ENCODE measurements around the gene FLNC.
A peak's percentile ranks its signal among the peaks of the same experiment; 100 is the strongest.

FLNC gene

DNA sequence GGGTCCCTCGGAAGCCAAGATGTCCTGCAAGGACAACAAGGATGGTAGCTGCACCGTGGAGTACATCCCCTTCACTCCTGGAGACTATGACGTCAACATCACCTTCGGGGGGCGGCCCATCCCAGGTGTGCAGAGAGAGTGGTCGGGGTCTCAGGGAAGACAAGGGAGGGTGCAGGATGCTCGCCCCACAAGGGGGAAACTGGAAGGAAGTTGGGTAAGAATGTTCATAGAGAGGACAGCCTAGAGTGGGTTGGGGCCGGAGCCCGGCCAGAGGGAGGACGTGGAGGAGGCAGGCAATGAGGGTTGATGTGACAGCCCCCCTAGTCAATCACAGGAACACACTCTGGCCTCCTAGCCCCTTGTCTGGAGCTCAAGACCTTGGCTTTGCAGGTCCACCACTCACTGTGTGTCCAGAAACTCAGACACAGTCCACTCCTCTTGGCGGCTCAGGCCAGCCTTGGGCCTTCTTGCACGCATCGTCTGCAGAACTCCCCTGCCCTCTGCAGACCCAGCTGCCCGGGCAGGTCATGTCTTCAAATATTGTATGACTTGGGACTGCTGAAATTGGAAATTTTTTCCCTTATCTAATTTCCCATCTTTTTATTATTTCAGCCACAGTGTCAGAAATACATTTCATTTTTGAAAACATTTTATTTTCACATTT lies 16.7 kb downstream of the FLNC start:
- DNase-seq (ENCODE audit: low read depth) = no peak

DNA sequence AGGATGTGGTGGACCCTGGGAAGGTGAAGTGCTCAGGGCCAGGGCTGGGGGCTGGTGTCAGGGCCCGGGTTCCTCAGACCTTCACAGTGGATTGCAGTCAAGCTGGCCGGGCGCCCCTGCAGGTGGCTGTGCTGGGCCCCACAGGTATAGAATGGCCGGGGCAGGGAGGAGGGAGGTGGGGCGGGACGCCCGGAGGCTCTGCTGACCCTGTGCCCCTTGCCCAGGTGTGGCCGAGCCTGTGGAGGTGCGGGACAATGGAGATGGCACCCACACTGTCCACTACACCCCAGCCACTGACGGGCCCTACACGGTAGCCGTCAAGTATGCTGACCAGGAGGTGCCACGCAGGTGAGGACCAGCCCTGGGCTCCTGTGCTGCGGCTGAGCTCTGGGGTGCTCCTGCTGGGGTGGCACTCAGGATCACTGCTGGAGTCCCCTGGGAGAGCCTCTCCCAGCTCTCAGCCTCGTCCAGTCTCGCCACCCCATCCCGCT lies 17.6 kb downstream of the FLNC start:
- no peak for DNase-seq (ENCODE audit: low read depth)

GRCh38 chr7:128848289-128849155 lies 18.3 kb downstream of the FLNC start:
- DNase-seq (ENCODE audit: low read depth) = no peak

DNA sequence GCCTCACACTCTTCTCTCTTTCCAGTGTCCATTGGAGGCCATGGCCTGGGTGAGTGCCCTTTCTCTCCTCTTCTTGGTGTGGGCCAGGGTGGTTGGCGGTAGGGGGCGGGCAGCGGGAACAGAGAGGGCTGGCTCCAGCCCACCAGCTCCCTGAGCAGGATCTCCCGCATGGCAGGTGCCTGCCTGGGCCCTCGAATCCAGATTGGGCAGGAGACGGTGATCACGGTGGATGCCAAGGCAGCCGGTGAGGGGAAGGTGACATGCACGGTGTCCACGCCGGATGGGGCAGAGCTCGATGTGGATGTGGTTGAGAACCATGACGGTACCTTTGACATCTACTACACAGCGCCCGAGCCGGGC lies 18.9 kb downstream of the FLNC start:
- DNase-seq (ENCODE audit: low read depth) = no peak

- no peak for DNase-seq (ENCODE audit: low read depth)
Measured at GRCh38 chr7:128849804-128850490, 19.7 kb downstream of the FLNC start.

- no peak for DNase-seq (ENCODE audit: low read depth)
Measured at GRCh38 chr7:128852537-128853254, 22.5 kb downstream of the FLNC start.

GRCh38 chr7:128853799-128854198 lies 23.6 kb downstream of the FLNC start:
- DNase-seq (ENCODE audit: low read depth) = no peak

DNA sequence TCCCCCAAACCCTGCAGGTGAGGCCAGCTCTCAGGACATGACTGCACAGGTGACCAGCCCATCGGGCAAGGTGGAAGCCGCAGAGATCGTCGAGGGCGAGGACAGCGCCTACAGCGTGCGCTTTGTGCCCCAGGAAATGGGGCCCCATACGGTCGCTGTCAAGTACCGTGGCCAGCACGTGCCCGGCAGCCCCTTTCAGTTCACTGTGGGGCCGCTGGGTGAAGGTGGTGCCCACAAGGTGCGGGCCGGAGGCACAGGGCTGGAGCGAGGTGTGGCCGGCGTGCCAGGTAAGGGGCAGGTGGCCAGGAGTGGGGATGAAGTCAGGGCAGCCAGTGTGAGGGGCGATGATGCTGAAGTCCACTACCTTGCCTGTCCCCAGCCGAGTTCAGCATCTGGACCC lies 24.2 kb downstream of the FLNC start:
- no peak for DNase-seq (ENCODE audit: low read depth)

GRCh38 chr7:128855559-128855958 lies 25.4 kb downstream of the FLNC start:
- DNase-seq (ENCODE audit: low read depth) = no peak

GRCh38 chr7:128856001-128856718 lies 26.0 kb downstream of the FLNC start:
- no peak for DNase-seq (ENCODE audit: low read depth)

DNA sequence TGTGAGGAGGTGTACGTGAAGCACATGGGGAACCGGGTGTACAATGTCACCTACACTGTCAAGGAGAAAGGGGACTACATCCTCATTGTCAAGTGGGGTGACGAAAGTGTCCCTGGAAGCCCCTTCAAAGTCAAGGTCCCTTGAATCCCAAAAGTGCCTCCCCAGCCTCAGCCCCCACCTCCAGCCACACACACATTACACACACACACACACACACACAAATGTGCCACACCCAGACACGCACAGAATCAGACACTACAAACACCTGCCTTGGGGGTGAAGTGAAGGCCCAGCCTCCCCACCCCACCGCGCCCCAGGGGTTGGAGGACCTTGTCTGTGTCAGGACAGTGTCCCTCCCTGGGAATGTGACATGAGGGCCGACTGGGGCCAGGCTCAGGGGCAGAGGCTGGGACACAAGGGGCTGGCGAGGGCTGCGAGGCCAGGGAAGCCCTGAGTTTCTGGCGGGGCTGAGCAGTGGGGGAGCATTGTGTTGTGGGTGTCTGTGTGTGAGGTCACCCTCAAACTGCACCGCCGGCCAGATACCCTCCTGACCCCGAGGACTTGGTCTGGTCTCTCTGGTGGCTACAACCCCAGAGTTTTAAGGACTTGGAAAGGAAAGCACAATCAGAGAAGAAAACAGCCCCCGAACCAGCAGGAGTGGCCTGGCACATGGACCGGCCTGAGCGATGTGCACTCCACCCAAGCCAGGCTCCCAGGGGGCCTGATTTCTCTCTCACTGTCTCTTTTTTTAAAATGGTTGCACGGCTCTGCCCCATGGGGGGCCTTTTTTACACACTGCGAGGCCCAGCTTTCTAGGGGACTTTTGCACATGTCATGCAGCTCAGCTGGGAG lies 28.4 kb downstream of the FLNC start:
- DNase-seq (ENCODE audit: low read depth) = no peak

DNA sequence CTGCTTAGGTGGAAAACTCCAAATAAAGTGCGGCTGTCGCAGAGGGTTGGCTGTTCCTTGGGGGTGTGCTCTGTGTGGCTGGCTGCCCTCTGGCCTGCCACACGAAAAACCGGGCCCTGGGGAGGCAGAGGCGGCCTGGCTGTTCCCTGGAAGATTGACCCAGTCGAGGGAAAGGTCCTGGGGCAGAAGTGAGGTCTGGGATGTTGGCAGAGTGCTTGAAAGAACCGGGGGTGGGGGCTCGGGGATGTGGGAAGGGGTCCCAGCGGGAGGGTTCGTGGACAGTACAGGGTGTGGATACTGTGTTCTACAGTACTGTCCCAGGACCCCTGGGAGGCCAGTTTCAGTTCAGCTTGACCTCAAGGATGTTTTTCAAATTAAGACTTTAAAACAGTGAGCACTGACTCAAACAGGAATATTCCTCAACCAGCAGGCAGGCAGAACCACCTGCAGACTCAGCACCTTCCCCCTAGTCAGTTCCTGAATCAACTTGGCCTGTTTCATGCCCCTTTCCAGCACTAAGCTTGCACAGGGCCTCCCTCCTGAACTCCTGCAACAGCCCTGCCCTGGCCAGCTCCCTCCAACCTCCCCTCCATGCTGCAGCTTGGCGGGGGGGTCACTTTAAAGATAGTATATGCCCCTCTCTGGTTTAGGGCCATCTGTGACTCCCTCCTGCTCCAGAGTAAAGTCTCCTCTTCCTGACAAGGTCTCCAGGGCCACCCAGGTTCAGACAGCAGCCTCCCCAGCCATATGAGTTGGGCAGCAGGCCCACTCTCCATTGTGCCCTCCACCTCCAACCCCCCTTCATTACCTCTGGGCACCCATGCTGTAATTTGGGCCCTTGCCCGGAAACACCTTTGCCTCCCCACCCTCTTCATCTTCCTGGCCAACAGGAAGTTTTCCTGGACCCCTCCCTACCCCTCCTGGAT lies 29.3 kb downstream of the FLNC start:
- DNase-seq (ENCODE audit: low read depth) = no peak

- DNase-seq (ENCODE audit: low read depth) = no peak
Measured at GRCh38 chr7:128860158-128861073, 30.2 kb downstream of the FLNC start.

- DNase-seq (ENCODE audit: low read depth) = no peak
Measured at GRCh38 chr7:128861957-128862570, 31.9 kb downstream of the FLNC start.

DNA sequence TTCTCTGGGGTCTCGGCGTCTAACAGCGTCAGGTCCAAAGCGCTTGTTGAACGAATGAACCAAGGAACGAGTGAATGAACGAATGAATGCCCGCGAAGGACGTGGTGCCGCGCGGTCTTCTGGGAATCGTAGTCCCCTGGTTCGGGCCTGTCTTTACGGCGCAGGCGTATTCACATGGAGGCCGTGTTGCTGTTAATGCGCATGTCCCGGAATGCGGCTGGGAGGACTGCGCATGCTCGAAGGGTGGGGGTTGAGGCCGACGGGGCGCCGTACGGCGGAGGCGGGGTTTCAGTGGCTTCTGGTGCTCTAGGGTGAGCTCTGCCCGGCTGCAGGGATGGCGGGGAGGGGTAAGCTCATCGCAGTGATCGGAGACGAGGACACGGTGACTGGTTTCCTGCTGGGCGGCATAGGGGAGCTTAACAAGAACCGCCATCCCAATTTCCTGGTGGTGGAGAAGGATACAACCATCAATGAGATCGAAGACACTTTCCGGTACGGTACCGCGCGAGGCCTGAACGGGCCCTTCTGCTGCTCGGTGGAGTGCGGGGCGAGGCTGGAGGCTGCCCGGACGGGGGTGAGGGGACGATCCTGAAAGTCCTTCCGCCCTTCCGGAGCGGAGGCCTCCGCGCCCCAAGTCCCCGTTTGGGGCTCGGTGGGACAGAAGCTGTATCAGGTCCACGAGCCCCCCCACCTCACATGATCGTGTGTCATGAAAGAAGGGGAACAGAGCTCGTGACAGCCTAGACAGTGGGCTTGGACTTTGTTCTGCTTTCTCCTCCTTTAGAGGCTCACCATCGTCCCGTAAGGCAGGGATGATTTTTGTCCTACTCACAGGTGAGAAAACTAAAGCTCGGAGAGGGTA lies 32.6 kb downstream of the FLNC start, which contains the start of gene ATP6V1F:
ATP6V1F (plus strand) TSS at position 286 of the 862 bp plus-strand sequence; CDS start at position 335, 49 bp downstream.
- DNase-seq (ENCODE audit: low read depth) = peak; percentile 92

GRCh38 chr7:128863433-128863989 lies 33.3 kb downstream of the FLNC start:
- DNase-seq (ENCODE audit: low read depth) = peak; percentile 56

All from stromal cell of bone marrow (primary cell).